Measurements from ENCODE around the gene PRKCSH. TPM values are rescaled to one million over a fixed set of nuclear protein-coding genes. Genes with fewer than 3 reads are reported as not detected.
"Not testable (repeated sequence)": the region's sequence is repeated elsewhere in the genome, so short reads cannot be mapped to it uniquely, and the experiment has no call there.

Gene PRKCSH
- total and polyA plus RNA-seq, 2 donors (not counting 1 experiment from before 2014, with no cell fraction given): 259 to 402 TPM

- Mint-ChIP-seq H3K4me1 (no peaks in the 10 kb centered on the region), H3K4me3 (no peak overlapping the region), H3K9me3 (ENCODE audit: insufficient read depth) (no peaks in the 10 kb centered on the region), H3K27ac (no peak overlapping the region), H3K27me3 (no peaks in the 10 kb centered on the region)
- H3K36me3 ChIP-seq (replicated peaks in 1 of 2; ENCODE audit: control extremely low read depth in 1 of 2, control insufficient read depth in 1 of 2, extremely low read depth in 1 of 2, insufficient read depth in 2 of 2, low read length in 1 of 2): no peaks in the 10 kb centered on the region
- H3K9me3 ChIP-seq (ENCODE audit: control extremely low read depth in 1 of 3, control insufficient read depth in 2 of 3, insufficient read depth in 1 of 3, low read length in 2 of 3): no peaks in the 10 kb centered on the region
- H3K4me3 ChIP-seq (ENCODE audit: control extremely low read depth in 1 of 5, extremely low read depth in 1 of 5, insufficient read depth in 1 of 5, low read depth in 2 of 5, low read length in 4 of 5): no peak overlapping the region
- intact Hi-C loops (cut with micrococcal nuclease): no loop called here
- no peak overlapping the region for H2AFZ ChIP-seq (ENCODE audit: insufficient read depth, low read depth, low read length, poor library complexity, severe bottlenecking)
- H3K4me2 ChIP-seq (replicated peaks; ENCODE audit: low read depth, low read length, poor library complexity, severe bottlenecking): no peak overlapping the region
- peaks cover 0 to 1% (median 0%) of the 10 kb centered on the region in 4 experiments for H3K27me3 ChIP-seq (replicated peaks in 1 of 4; ENCODE audit: control extremely low read depth in 1 of 4, control insufficient read depth in 3 of 4, insufficient read depth in 4 of 4, low read length in 3 of 4)
- no peak overlapping the region for H3K9ac ChIP-seq (ENCODE audit: low read length)
- no peak for ATAC-seq (ENCODE audit: low read depth)
- H4K20me1 ChIP-seq (ENCODE audit: control insufficient read depth, insufficient read depth, low read length, poor library complexity, severe bottlenecking): no peaks in the 10 kb centered on the region
- TF ChIP-seq EZH2 (IDR thresholded peaks at IDR 0.05; ENCODE audit: borderline replicate concordance, insufficient read depth, low read depth, low read length, poor library complexity, severe bottlenecking) (no peak), CTCF (IDR thresholded peaks at IDR 0.05) (no peak)
- ChIA-PET CTCF (no interaction called here), POLR2A (no interaction called here)
- no peak overlapping the region for H3K27ac ChIP-seq (ENCODE audit: low read length in 2 of 2)
- no peaks in the 10 kb centered on the region for H3K4me1 ChIP-seq (ENCODE audit: control insufficient read depth in 2 of 2, insufficient read depth in 2 of 2, low read length in 2 of 2)
- DNase-seq: no peak
- no peaks in the 10 kb centered on the region for H3K79me2 ChIP-seq (ENCODE audit: control insufficient read depth, insufficient read depth, low read length)
- WGBS (ENCODE audit: insufficient coverage): 34% methylated on average over 4 of the region's 8 CpGs
These were observed 30.2 kb downstream of the PRKCSH start for GRCh38 chr19:11465600-11465999.

- H2AFZ ChIP-seq (ENCODE audit: insufficient read depth, low read depth, low read length, poor library complexity, severe bottlenecking); ATAC-seq (ENCODE audit: low read depth); H3K9me3 ChIP-seq (ENCODE audit: control extremely low read depth in 1 of 3, control insufficient read depth in 2 of 3, insufficient read depth in 1 of 3, low read length in 2 of 3); H4K20me1 ChIP-seq (ENCODE audit: control insufficient read depth, insufficient read depth, low read length, poor library complexity, severe bottlenecking); H3K9me3 Mint-ChIP-seq (ENCODE audit: insufficient read depth); POLR2A ChIA-PET; H3K27ac Mint-ChIP-seq; H3K4me3 Mint-ChIP-seq; H3K27me3 ChIP-seq (replicated peaks in 1 of 4; ENCODE audit: control extremely low read depth in 1 of 4, control insufficient read depth in 3 of 4, insufficient read depth in 4 of 4, low read length in 3 of 4); intact Hi-C loops (cut with micrococcal nuclease); H3K4me2 ChIP-seq (replicated peaks; ENCODE audit: low read depth, low read length, poor library complexity, severe bottlenecking); H3K27me3 Mint-ChIP-seq; H3K4me3 ChIP-seq (ENCODE audit: control extremely low read depth in 1 of 5, extremely low read depth in 1 of 5, insufficient read depth in 1 of 5, low read depth in 2 of 5, low read length in 4 of 5); H3K27ac ChIP-seq (ENCODE audit: low read length in 2 of 2); H3K79me2 ChIP-seq (ENCODE audit: control insufficient read depth, insufficient read depth, low read length); H3K36me3 ChIP-seq (replicated peaks in 1 of 2; ENCODE audit: control extremely low read depth in 1 of 2, control insufficient read depth in 1 of 2, extremely low read depth in 1 of 2, insufficient read depth in 2 of 2, low read length in 1 of 2); H3K4me1 Mint-ChIP-seq; H3K4me1 ChIP-seq (ENCODE audit: control insufficient read depth in 2 of 2, insufficient read depth in 2 of 2, low read length in 2 of 2); DNase-seq; H3K9ac ChIP-seq (ENCODE audit: low read length): not testable (repeated sequence)
- CTCF ChIA-PET: interaction anchor here (1.4 kb wide), 1 partner anchor 15 kb away, joined by 6 read pairs; no protein-coding TSS in a partner anchor
- 91% methylated on average over 7 of the region's 8 CpGs for WGBS (ENCODE audit: insufficient coverage)
These were observed 32.9 kb downstream of the PRKCSH start for GRCh38 chr19:11468266-11468845.
